Measurements from ENCODE around the gene MINDY4. TPM values are rescaled to one million over a fixed set of nuclear protein-coding genes. Genes with fewer than 3 reads are reported as not detected.

Gene MINDY4
- total RNA-seq, 1 donor from 2014 or later, result 2.2 TPM

- no peak for DNase-seq (ENCODE audit: low read depth, low spot score)
Measured at GRCh38 chr7:30913821-30914515, 142.8 kb downstream of the MINDY4 start.

DNA sequence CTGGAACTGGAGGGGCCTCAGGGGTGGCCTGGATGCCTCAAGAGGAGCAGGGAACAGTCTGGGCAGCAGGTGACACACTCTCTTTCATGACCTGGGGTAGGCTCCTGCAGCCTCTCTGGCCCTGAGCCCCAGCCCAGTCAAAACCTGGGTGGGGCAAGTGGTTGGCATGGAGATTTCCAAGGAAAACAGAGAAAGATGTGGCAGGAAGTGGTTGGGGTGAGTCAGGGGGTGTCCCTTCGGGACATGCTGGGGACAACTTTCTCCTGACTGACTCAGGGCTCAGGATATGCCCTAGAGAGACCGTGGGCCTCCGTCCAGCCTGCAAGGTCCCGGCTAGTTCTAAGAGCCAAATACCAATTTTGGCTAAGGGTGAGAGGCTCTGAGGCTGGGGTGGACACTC, 143.4 kb downstream of the MINDY4 start:
- no peak for DNase-seq (ENCODE audit: low read depth, low spot score)

- DNase-seq (ENCODE audit: low read depth, low spot score), result no peak
Measured at GRCh38 chr7:30915005-30915601, 143.9 kb downstream of the MINDY4 start.

- no peak for DNase-seq (ENCODE audit: low read depth, low spot score)
Measured at GRCh38 chr7:30915751-30916150, 144.5 kb downstream of the MINDY4 start.

GRCh38 chr7:30916255-30916654, 145.0 kb downstream of the MINDY4 start:
- DNase-seq (ENCODE audit: low read depth, low spot score), result no peak

GRCh38 chr7:30916767-30917166, 145.6 kb downstream of the MINDY4 start:
- no peak for DNase-seq (ENCODE audit: low read depth, low spot score)

DNA sequence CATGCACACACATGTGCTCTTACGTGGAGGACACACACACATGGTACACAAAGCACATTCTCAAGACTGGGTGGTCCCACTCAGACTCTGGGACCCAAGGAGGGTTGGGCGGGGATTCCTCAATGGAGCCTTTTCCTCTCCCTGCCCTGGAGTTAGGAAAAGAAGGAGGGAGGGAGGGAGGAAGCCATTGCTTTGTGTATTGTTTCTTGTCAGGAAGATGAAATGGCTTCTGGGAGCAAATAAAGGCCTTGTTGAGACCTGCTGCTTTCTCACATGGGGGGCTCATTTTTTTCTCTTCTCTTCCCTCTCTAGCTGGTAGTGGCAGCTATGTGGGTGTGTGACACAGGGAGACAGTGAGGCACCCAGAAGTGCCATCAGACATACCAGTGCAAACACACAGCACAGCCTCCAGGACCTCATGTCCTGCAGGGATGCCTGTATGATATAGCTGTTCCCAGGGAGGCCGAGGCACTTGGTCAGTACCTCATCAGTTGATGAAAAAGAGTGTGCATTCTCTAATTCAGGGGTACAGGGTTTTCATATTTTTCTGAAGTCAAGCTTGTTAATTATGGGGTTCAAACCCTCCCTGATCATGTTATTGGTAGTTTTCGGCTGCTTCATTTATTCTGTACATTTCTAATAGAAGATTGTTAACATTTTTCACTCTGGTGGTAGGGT, 146.1 kb downstream of the MINDY4 start:
- DNase-seq (ENCODE audit: low read depth, low spot score), result no peak

DNA sequence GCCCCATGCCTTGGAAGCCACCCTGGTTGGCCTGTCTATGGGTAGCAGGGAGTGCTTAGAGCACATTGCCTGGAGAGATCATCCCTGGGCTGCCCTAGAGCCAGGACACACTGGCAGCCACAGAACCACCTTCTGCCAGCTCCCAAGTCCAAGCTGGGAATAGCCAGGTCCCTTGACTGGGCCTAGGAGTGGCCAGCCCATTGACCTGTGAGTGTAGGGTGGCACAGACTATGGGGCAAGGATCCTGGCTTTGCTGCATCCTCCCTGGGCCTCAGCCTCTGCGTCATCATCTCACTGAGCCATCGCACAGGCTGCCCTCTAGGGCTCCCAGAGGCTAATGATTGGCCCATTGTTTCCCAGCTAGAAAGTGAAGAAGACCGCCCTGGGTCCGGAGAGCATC, 147.5 kb downstream of the MINDY4 start:
- DNase-seq (ENCODE audit: low read depth, low spot score), result no peak

GRCh38 chr7:30920021-30920583, 148.9 kb downstream of the MINDY4 start:
- DNase-seq (ENCODE audit: low read depth, low spot score), result no peak

DNA sequence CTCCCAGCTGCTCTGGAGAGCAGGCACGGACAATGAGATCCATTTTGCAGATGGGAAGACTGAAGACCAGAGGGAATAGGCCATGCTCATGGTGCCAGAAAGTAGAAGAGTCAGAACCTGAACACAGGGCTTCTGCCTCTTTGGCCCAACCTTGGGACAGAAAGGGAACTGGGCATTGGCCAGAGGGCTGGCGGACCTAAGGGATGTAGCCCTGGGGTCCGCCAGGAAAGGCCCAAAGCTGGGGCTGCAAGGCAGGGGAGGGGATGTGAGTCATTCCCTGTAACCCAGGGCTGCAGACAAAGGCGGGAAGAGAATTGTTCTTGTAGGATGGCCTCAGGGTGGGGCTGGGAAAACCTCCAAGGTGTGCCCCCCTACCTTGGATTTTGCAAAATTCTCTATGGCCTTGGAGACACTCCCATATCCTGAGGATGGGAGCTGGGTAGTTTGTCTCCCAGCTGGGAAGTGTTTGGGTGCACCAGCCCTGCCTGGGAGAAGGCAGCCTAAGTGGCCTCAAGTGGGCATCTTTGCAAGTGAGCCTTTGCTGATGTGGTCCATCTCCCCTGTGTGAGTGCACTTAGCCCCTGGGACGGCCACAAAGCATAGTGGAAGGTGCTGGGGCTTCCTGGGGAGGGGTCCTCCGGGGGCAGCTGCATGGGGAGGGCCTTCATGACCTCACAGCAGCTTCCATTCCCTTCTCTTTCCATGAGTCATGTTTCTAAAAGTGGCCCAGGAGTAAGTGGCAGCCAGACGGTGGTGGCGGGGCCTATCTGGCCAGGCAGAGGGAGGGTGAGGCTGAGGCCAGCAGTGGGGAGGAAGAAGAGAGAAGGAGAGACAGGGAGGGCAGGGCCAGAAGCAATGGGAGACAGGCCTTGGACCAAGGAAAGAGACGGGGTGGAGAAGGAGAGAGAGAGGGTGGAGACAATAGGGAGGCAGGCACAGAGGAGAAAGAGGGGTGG, 149.6 kb downstream of the MINDY4 start:
- DNase-seq (ENCODE audit: low read depth, low spot score), result no peak

DNA sequence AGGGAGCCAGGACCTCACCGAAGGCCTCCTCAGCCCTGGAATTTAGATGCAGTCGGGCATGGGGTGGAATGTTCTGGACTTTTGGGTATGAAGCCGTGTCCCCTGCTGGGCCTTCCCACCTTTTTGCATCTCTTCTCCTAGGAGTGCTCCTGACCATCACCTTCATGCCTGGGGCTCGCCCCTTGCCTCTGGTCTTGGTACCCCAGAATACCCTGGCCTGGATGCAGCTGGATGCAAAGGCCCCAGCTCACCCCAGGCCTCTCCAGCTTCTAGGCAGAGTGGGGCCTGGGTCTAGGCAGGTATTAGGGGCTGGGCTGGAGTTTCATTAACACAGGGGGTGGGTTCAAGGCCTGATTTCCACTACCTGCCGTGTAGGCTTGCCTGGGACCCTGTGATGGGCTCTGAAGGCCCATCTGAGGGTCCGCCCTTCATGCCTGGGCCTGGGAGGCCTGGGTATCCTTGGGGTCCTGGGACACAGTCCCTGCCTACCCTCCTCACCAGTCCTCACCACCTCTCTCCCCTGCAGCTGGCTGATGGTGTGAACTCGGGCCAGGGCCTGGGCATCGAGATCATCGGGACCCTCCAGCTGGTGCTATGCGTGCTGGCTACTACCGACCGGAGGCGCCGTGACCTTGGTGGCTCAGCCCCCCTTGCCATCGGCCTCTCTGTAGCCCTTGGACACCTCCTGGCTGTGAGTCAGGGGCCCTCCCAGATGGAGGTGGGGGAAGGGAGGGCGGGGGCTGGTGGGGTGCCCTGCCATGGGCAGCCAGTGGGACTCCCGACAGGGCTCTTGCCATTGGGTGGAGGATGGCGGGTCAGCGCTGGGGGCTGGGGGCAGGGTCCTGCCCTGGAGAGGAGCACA, 150.6 kb downstream of the MINDY4 start:
- no peak for DNase-seq (ENCODE audit: low read depth, low spot score)

- no peak for DNase-seq (ENCODE audit: low read depth, low spot score)
Measured at GRCh38 chr7:30922596-30922995, 151.4 kb downstream of the MINDY4 start.

DNA sequence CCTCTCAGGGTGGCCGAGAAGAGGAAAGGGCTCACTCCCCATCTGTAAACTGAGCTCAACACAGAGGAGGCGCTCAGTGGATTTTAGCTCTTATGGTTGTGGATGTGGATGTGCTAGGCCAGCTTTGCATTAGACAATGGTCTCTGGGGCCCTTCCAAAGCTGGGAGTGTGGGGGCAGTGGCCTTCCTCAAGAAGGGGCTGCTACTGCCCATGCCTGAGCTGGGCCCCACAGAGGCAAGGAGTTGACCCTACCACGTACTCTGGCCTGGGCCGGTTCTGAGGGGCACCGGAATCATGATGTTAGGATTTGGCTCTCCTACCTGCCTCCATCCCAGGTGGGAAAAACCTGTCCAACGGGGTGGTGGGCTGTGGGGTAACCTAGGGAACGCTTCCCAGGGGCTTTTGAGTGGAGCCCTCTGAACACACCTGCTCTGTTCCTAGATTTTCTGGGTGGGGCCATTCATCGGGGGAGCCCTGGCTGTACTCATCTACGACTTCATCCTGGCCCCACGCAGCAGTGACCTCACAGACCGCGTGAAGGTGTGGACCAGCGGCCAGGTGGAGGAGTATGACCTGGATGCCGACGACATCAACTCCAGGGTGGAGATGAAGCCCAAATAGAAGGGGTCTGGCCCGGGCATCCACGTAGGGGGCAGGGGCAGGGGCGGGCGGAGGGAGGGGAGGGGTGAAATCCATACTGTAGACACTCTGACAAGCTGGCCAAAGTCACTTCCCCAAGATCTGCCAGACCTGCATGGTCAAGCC, 152.0 kb downstream of the MINDY4 start:
- no peak for DNase-seq (ENCODE audit: low read depth, low spot score)

- DNase-seq (ENCODE audit: low read depth, low spot score), result no peak
Measured at GRCh38 chr7:30923774-30924413, 152.7 kb downstream of the MINDY4 start.

DNA sequence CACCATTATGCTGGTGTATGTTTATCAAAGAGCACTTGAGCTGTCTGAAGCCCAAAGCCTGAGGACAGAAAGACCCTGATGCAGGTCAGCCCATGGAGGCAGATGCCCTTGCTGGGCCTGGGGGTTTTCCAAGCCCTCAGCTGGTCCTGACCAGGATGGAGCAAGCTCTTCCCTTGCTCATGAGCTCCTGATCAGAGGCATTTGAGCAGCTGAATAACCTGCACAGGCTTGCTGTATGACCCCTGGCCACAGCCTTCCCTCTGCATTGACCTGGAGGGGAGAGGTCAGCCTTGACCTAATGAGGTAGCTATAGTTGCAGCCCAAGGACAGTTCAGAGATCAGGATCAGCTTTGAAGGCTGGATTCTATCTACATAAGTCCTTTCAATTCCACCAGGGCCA, 153.4 kb downstream of the MINDY4 start:
- DNase-seq (ENCODE audit: low read depth, low spot score), result no peak

DNA sequence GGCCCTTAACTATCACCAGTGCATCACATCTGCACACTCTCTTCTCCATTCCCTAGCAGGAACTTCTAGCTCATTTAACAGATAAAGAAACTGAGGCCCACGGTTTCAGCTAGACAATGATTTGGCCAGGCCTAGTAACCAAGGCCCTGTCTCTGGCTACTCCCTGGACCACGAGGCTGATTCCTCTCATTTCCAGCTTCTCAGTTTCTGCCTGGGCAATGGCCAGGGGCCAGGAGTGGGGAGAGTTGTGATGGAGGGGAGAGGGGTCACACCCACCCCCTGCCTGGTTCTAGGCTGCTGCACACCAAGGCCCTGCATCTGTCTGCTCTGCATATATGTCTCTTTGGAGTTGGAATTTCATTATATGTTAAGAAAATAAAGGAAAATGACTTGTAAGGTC, 153.9 kb downstream of the MINDY4 start:
- DNase-seq (ENCODE audit: low read depth, low spot score), result no peak

DNA sequence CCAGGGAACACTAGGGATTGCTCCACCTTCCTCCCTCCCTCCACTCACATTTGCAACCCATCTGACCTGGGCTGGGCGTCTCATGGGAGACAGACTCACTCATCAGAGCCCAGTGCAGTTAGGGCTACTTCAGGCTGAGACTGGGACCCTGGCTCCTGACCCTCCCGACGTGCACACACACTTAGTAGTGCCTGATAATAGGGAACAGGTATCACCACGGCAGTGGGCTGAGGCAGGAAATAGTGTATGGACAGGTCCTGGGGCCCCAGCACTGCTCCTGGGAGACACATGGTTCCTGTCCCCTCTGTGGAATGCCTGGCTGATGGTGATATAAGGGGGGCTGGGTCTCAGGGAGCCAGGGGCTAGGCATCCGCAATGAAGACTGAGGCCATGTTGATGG, 154.7 kb downstream of the MINDY4 start:
- DNase-seq (ENCODE audit: low read depth, low spot score), result no peak

- no peak for DNase-seq (ENCODE audit: low read depth, low spot score)
Measured at GRCh38 chr7:30926313-30926712, 155.1 kb downstream of the MINDY4 start.

DNA sequence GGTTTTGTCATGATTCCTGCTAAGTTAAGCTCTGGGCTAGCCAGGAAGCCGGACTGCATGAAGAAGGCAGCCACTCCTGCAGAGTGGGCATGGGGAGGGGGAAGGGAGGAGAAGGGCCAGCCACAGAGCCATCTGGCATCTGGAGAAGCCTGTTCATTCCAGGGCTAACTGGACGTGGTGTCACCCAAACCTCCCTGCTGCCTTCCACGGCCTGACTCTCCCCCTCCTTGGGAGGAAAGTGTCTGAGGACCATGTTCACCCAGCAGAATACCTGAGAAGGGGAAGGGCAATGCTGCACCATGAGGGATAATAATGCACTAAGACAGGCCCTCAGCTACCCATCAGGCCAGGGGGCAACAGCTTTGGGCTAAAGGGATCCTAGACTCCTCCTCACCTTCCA, 155.8 kb downstream of the MINDY4 start:
- no peak for DNase-seq (ENCODE audit: low read depth, low spot score)

Data from pulmonary artery endothelial cell (primary cell).